K562 (cell line): ENCODE data around the gene RIOK3. TPM values are rescaled to one million over a fixed set of nuclear protein-coding genes. Genes with fewer than 3 reads are reported as not detected.

ENCODE experiments used
- CHCHD3 ChIP-seq: fragments of 250-450 bp; sonication (Bioruptor Pico); IDR thresholded peaks from 2 replicates; pipeline ENCODE4 v2.1.2; 2022; ENCODE audit warnings: mild to moderate bottlenecking
- HDAC8 ChIP-seq: fragments of 450-650 bp; IDR thresholded peaks from 2 replicates; pipeline ENCODE4 v1.6.1; 2016; ENCODE audit warnings: mild to moderate bottlenecking, missing genetic modification characterization, moderate library complexity, missing compliant biosample characterization
- HDGF ChIP-seq: fragments of 450-650 bp; IDR thresholded peaks from 2 replicates; pipeline ENCODE4 v1.6.1; 2016
- HMG20B ChIP-seq: fragments of 250-450 bp; sonication (Bioruptor Pico); IDR thresholded peaks from 2 replicates; pipeline ENCODE4 v1.5.0; 2021; ENCODE audit warnings: mild to moderate bottlenecking
- MED1 ChIP-seq: sonication (generic); formaldehyde crosslinking; IDR thresholded peaks from 2 replicates; pipeline ENCODE4 v1.8.1; 2023; ENCODE audit warnings: missing genetic modification reagents, borderline replicate concordance
- MTA1 ChIP-seq: fragments of 450-650 bp; IDR thresholded peaks from 2 replicates; pipeline ENCODE4 v1.6.1; 2017; ENCODE audit warnings: borderline replicate concordance
- NONO ChIP-seq, 2 experiments: fragments of 200-400 bp in 1 of 2; fragments of 450-650 bp in 1 of 2; formaldehyde crosslinking in 1 of 2; IDR thresholded peaks; 2 replicates each; pipeline ENCODE4 v1.6.1; 2017; ENCODE audit warnings: low read depth in 2 of 2, mild to moderate bottlenecking in 2 of 2, moderate library complexity in 2 of 2, low read length in 1 of 2
- NR1H2 ChIP-seq: sonication (generic); formaldehyde crosslinking; IDR thresholded peaks from 2 replicates; pipeline ENCODE4 v1.4.0; 2020; ENCODE audit warnings: mild to moderate bottlenecking, missing genetic modification reagents
- RBFOX2 ChIP-seq: fragments of 200-400 bp; formaldehyde crosslinking; IDR thresholded peaks from 2 replicates; pipeline ENCODE4 v1.6.1; 2017; ENCODE audit warnings: low read depth, mild to moderate bottlenecking, low read length, moderate library complexity
- SAFB2 ChIP-seq: fragments of 200-400 bp; formaldehyde crosslinking; IDR thresholded peaks from 2 replicates; pipeline ENCODE4 v1.6.1; 2018; ENCODE audit warnings: borderline replicate concordance, low read length, low read depth, moderate library complexity; ENCODE audit not compliant: severe bottlenecking
- SMAD3 ChIP-seq: fragments of 450-650 bp; formaldehyde crosslinking; conservative IDR thresholded peaks from 2 replicates; pipeline ENCODE4 v1.4.0; 2020; ENCODE audit warnings: mild to moderate bottlenecking
- SNRNP70 ChIP-seq: fragments of 200-400 bp; formaldehyde crosslinking; optimal IDR thresholded peaks from 2 replicates; pipeline ENCODE3; 2017; ENCODE audit warnings: low read depth, low read length
- polyA plus RNA-seq, 8 experiments: library from polyadenylated mRNA; depleted of rRNA in 4 of 8; stranded (reverse) in 5 of 8; unstranded in 3 of 8; fragments of >200 nt; fragmentation: Nextera tagmentation in 2 of 8; fragmentation: Illumina TruSeq in 1 of 8; extraction: Ambion mirVana in 2 of 8; extraction: Trizol in 1 of 8; gene quantifications; 2 replicates each; pipeline versions ENCODE4 v1.2.1 to v1.2.3, GENCODE V29; 2011 to 2014; ENCODE audit warnings: inconsistent platforms in 1 of 8, missing spikeins in 1 of 8
- total RNA-seq, 7 experiments: library from RNA; depleted of rRNA in 6 of 7; stranded (reverse); fragments of >200 nt in 6 of 7; fragmentation: Illumina TruSeq in 2 of 7; extraction: Trizol in 2 of 7; gene quantifications; 2 replicates each; pipeline versions ENCODE4 v1.2.1 to v1.2.3, GENCODE V29; 2011 to 2021; ENCODE audit warnings: low replicate concordance in 1 of 7
- TF ChIP-seq, protein P1 (sequence below): fragments of 450-650 bp; formaldehyde crosslinking; IDR thresholded peaks from 2 replicates; pipeline ENCODE4 v1.4.0; 2020; ENCODE audit warnings: mild to moderate bottlenecking, moderate library complexity
- TF ChIP-seq, protein P2 (sequence below): sonication (generic); formaldehyde crosslinking; IDR thresholded peaks from 2 replicates; pipeline ENCODE4 v1.9.0; 2022; ENCODE audit warnings: mild to moderate bottlenecking, missing genetic modification reagents
- TF ChIP-seq, protein P3 (sequence below): fragments of 250-450 bp; sonication (Bioruptor Pico); IDR thresholded peaks from 2 replicates; pipeline ENCODE4 v1.4.0; 2020; ENCODE audit warnings: mild to moderate bottlenecking
- TF ChIP-seq, protein P4 (sequence below): fragments of 450-650 bp; IDR thresholded peaks from 2 replicates; pipeline ENCODE4 v1.6.1; 2016; ENCODE audit warnings: missing biosample characterization, missing genetic modification characterization
- TF ChIP-seq, protein P5 (sequence below): sonication (generic); formaldehyde crosslinking; IDR thresholded peaks from 2 replicates; pipeline ENCODE4 v1.8.1; 2023; ENCODE audit warnings: mild to moderate bottlenecking, missing genetic modification reagents

RIOK3 gene
- total and polyA plus RNA-seq, 9 of the 15 experiments (the other 6 are each of a cell fraction or from before 2014, with no cell fraction given), result 21.4 to 89.5 (median 62.9) TPM

DNA sequence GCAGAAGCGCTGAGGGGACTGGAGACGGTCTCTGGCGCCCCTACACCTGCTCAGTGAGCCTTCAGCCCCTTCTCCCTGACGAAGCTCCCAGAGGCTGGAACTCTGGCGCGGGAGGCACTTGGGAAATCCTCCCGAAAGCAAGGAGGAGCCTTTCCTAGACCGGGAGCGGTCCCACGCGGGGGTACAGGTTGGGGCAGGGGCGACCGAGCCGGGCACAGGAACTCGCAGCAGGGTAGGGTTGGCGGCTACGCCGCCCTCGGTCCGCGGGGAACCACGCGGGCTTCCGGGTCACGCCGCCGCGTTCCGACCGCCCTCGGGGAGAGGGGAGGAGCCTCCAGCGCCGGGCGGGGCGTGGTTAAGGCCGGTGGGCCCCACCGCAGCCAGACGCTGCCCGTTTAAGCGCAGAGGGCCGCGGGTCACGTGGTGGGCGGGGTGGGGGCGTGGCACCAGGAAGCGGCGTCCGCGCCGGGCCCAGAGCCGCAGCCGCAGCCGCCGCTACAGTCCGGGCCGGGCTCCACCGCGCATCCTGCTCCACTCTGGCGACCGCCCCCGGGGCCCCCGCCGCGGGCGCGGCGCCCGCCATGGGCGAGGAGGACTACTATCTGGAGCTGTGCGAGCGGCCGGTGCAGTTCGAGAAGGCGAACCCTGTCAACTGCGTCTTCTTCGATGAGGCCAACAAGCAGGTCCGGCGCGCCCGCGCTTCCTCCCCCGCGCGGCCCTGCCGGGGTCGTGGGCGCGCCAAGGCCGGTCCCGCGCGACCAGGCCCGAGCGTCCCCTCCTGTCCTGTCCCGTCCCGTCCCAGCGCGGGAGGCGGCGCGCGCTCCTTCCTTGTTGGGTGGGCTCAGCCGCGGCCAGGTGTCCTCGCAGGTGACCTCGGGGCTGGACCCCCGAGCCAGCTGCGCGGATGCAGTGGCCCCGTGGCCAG, 50.2 kb downstream of the RIOK3 start, which contains the start of gene RMC1 (continued):
- TF ChIP-seq SMAD3 (0 out of 2 replicates have a peak, but pooled peaks have one; percentile 16), HDAC8 (no peak), NR1H2 (no peak), NONO (IDR thresholded peaks at IDR 0.05; ENCODE audit: low read depth in 2 of 2, low read length in 1 of 2) (peak; percentile 26 to 83; a peak in 2 of 4 replicates), SAFB2 (no peak), SNRNP70 (no peak), MTA1 (0 out of 2 replicates have a peak, but pooled peaks have one; percentile 24), RBFOX2 (peak; percentile 98), MED1 (CRISPR knock-in tag) (no peak), HMG20B (CRISPR knock-in tag) (no peak), HDGF (no peak), CHCHD3 (peak; percentile 37; the same call in 1 of the 2 replicates)
- TF ChIP-seq, protein P1, sequence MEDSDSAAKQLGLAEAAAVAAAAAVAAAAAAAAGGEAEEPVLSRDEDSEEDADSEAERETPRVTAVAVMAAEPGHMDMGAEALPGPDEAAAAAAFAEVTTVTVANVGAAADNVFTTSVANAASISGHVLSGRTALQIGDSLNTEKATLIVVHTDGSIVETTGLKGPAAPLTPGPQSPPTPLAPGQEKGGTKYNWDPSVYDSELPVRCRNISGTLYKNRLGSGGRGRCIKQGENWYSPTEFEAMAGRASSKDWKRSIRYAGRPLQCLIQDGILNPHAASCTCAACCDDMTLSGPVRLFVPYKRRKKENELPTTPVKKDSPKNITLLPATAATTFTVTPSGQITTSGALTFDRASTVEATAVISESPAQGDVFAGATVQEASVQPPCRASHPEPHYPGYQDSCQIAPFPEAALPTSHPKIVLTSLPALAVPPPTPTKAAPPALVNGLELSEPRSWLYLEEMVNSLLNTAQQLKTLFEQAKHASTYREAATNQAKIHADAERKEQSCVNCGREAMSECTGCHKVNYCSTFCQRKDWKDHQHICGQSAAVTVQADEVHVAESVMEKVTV (CRISPR knock-in tag), result 0 out of 2 replicates have a peak, but pooled peaks have one; percentile 38
- TF ChIP-seq, protein P2, sequence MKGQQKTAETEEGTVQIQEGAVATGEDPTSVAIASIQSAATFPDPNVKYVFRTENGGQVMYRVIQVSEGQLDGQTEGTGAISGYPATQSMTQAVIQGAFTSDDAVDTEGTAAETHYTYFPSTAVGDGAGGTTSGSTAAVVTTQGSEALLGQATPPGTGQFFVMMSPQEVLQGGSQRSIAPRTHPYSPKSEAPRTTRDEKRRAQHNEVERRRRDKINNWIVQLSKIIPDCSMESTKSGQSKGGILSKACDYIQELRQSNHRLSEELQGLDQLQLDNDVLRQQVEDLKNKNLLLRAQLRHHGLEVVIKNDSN (CRISPR knock-in tag), result peak; percentile 95
- TF ChIP-seq, protein P3, sequence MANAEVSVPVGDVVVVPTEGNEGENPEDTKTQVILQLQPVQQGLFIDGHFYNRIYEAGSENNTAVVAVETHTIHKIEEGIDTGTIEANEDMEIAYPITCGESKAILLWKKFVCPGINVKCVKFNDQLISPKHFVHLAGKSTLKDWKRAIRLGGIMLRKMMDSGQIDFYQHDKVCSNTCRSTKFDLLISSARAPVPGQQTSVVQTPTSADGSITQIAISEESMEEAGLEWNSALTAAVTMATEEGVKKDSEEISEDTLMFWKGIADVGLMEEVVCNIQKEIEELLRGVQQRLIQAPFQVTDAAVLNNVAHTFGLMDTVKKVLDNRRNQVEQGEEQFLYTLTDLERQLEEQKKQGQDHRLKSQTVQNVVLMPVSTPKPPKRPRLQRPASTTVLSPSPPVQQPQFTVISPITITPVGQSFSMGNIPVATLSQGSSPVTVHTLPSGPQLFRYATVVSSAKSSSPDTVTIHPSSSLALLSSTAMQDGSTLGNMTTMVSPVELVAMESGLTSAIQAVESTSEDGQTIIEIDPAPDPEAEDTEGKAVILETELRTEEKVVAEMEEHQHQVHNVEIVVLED (CRISPR knock-in tag), result peak; percentile 68
- TF ChIP-seq, protein P4, sequence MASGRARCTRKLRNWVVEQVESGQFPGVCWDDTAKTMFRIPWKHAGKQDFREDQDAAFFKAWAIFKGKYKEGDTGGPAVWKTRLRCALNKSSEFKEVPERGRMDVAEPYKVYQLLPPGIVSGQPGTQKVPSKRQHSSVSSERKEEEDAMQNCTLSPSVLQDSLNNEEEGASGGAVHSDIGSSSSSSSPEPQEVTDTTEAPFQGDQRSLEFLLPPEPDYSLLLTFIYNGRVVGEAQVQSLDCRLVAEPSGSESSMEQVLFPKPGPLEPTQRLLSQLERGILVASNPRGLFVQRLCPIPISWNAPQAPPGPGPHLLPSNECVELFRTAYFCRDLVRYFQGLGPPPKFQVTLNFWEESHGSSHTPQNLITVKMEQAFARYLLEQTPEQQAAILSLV (tag), result no peak
- TF ChIP-seq, protein P5, sequence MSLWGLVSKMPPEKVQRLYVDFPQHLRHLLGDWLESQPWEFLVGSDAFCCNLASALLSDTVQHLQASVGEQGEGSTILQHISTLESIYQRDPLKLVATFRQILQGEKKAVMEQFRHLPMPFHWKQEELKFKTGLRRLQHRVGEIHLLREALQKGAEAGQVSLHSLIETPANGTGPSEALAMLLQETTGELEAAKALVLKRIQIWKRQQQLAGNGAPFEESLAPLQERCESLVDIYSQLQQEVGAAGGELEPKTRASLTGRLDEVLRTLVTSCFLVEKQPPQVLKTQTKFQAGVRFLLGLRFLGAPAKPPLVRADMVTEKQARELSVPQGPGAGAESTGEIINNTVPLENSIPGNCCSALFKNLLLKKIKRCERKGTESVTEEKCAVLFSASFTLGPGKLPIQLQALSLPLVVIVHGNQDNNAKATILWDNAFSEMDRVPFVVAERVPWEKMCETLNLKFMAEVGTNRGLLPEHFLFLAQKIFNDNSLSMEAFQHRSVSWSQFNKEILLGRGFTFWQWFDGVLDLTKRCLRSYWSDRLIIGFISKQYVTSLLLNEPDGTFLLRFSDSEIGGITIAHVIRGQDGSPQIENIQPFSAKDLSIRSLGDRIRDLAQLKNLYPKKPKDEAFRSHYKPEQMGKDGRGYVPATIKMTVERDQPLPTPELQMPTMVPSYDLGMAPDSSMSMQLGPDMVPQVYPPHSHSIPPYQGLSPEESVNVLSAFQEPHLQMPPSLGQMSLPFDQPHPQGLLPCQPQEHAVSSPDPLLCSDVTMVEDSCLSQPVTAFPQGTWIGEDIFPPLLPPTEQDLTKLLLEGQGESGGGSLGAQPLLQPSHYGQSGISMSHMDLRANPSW (CRISPR knock-in tag), result peak; percentile 79; the same call in 1 of the 2 replicates
